ENCODE results near the gene FAM131A.

Gene FAM131A

GRCh38 chr3:184341925-184342324 lies 4.5 kb downstream of the FAM131A start (continued):
- no peak for TF ChIP-seq ESRRG (CRISPR knock-in tag; IDR thresholded peaks at IDR 0.05)
- TF ChIP-seq ARNTL (CRISPR knock-in tag; IDR thresholded peaks at IDR 0.05; ENCODE audit: borderline replicate concordance, low read depth): no peak
- no peak for TF ChIP-seq PPARA (CRISPR knock-in tag; IDR thresholded peaks at IDR 0.05; ENCODE audit: borderline replicate concordance)
- no peak for TF ChIP-seq TOX (CRISPR knock-in tag; IDR thresholded peaks at IDR 0.05; ENCODE audit: borderline replicate concordance)
- TF ChIP-seq ZNF70 (CRISPR knock-in tag; IDR thresholded peaks at IDR 0.05): no peak

GRCh38 chr3:184343200-184343876 lies 5.9 kb downstream of the FAM131A start:
- ATAC-seq: no peak

More at GRCh38 chr3:184343200-184343876, 5.9 kb downstream of the FAM131A start:
- TF ChIP-seq POU6F1 (CRISPR knock-in tag; IDR thresholded peaks at IDR 0.05; ENCODE audit: borderline replicate concordance, low read depth) (no peak), RARB (CRISPR knock-in tag; IDR thresholded peaks at IDR 0.05) (no peak), ZNF70 (CRISPR knock-in tag; IDR thresholded peaks at IDR 0.05) (no peak), ZC3H10 (CRISPR knock-in tag; IDR thresholded peaks at IDR 0.05) (no peak), PATZ1 (CRISPR knock-in tag; IDR thresholded peaks at IDR 0.05; ENCODE audit: borderline replicate concordance) (no peak), OSR1 (CRISPR knock-in tag; IDR thresholded peaks at IDR 0.05) (no peak), ISL1 (CRISPR knock-in tag; IDR thresholded peaks at IDR 0.05) (no peak), TOX (CRISPR knock-in tag; IDR thresholded peaks at IDR 0.05; ENCODE audit: borderline replicate concordance) (no peak), ZFP3 (CRISPR knock-in tag; IDR thresholded peaks at IDR 0.05) (no peak), TCF4 (CRISPR knock-in tag; IDR thresholded peaks at IDR 0.05; ENCODE audit: borderline replicate concordance) (no peak), ARNTL (CRISPR knock-in tag; IDR thresholded peaks at IDR 0.05; ENCODE audit: borderline replicate concordance, low read depth) (no peak), ZNF565 (CRISPR knock-in tag; conservative IDR thresholded peaks at IDR 0.05; ENCODE audit: low read depth) (no peak), CSRNP3 (CRISPR knock-in tag; IDR thresholded peaks at IDR 0.05) (no peak), CREB5 (CRISPR knock-in tag; IDR thresholded peaks at IDR 0.05; ENCODE audit: low read depth) (no peak), TSHZ2 (CRISPR knock-in tag; IDR thresholded peaks at IDR 0.05) (no peak), GLIS3 (CRISPR knock-in tag; IDR thresholded peaks at IDR 0.05) (no peak), ZFP30 (CRISPR knock-in tag; IDR thresholded peaks at IDR 0.05) (no peak), PPARA (CRISPR knock-in tag; IDR thresholded peaks at IDR 0.05; ENCODE audit: borderline replicate concordance) (no peak)

All from SK-N-SH treated with all-trans-retinoic acid at 6 μM for 48 hours (cell line).